Peyer's patch (tissue), 4 donors: Measurements from ENCODE around the gene NME4. TPM values are rescaled to one million over a fixed set of nuclear protein-coding genes. Genes with fewer than 3 reads are reported as not detected.
"Not testable (repeated sequence)": the region's sequence is repeated elsewhere in the genome, so short reads cannot be mapped to it uniquely, and the experiment has no call there.

Source experiments
- DNase-seq, 3 donors: peaks; one replicate each; pipeline ENCODE4 v3.0.0-alpha.2; 2017 to 2019
- H3K27ac ChIP-seq, 4 donors: fragments of 200-600 bp; sonication (generic); one replicate each; pipeline ENCODE4 v1.5.1; 2016 to 2019
- H3K27me3 ChIP-seq, 2 donors: fragments of 200-600 bp; sonication (generic); one replicate each; pipeline ENCODE4 v1.5.1; 2019
- H3K36me3 ChIP-seq, 3 donors: fragments of 200-600 bp; sonication (generic); one replicate each; pipeline ENCODE4 v1.5.1; 2016 to 2019
- H3K4me1 ChIP-seq, 4 donors: fragments of 200-600 bp; sonication (generic); one replicate each; pipeline ENCODE4 v1.5.1; 2016 to 2019
- H3K4me3 ChIP-seq, 4 donors: fragments of 200-600 bp; sonication (generic); 1 replicate in 3 of 4; 2 replicates in 1 of 4; pipeline ENCODE4 v1.5.1; 2016 to 2019; ENCODE audit warnings: mild to moderate bottlenecking in 1 of 4
- H3K9me3 ChIP-seq, 4 donors: fragments of 200-600 bp; sonication (generic); one replicate each; pipeline ENCODE4 v1.5.1; 2016 to 2019; ENCODE audit warnings: mild to moderate bottlenecking in 1 of 4
- CTCF ChIP-seq, 6 experiments: fragments of 450-650 bp in 4 of 6; fragments of 200-600 bp in 2 of 6; sonication (generic) in 1 of 6; IDR thresholded peaks; one replicate each; pipeline ENCODE4 v1.5.1; 2017 to 2019; ENCODE audit warnings: antibody characterized with exemption in 6 of 6, mild to moderate bottlenecking in 3 of 6, moderate library complexity in 1 of 6
- POLR2A ChIP-seq, 2 donors: fragments of 450-650 bp; IDR thresholded peaks; one replicate each; pipeline ENCODE4 v1.5.1; 2017; ENCODE audit warnings: antibody characterized with exemption in 2 of 2, mild to moderate bottlenecking in 2 of 2, moderate library complexity in 2 of 2
- total RNA-seq, 4 donors: library from RNA; depleted of rRNA; stranded (reverse); fragments of >200 nt; gene quantifications; one replicate each; pipeline ENCODE4 v1.1.0, GENCODE V29; 2016

Gene NME4
- total RNA-seq, 4 donors from 2014 or later, result 9.6 to 65.2 (median 29.5) TPM

GRCh38 chr16:405548-406506, 8.8 kb downstream of the NME4 start:
- no peak for DNase-seq
- Histone ChIP-seq H3K4me1 (peaks cover 0 to 12% (median 0%) of the 10 kb centered on the region in 4 donors), H3K36me3 (peaks cover 0 to 13% (median 0%) of the 10 kb centered on the region in 3 donors), H3K27me3 (no peaks in the 10 kb centered on the region), H3K27ac (no peak overlapping the region), H3K9me3 (no peaks in the 10 kb centered on the region), H3K4me3 (no peak overlapping the region)
- TF ChIP-seq CTCF (IDR thresholded peaks at IDR 0.05), result no peak
- TF ChIP-seq POLR2A (IDR thresholded peaks at IDR 0.05), result no peak

GRCh38 chr16:407253-407652, 10.3 kb downstream of the NME4 start:
- Histone ChIP-seq H3K27ac (no peak overlapping the region), H3K9me3 (no peaks in the 10 kb centered on the region), H3K4me1 (peaks cover 0 to 11% (median 0%) of the 10 kb centered on the region in 4 donors), H3K36me3 (peaks cover 0 to 27% (median 0%) of the 10 kb centered on the region in 3 donors), H3K4me3 (no peak overlapping the region), H3K27me3 (no peaks in the 10 kb centered on the region)
- TF ChIP-seq POLR2A (IDR thresholded peaks at IDR 0.05), result no peak
- no peak for TF ChIP-seq CTCF (IDR thresholded peaks at IDR 0.05)
- DNase-seq, result no peak

GRCh38 chr16:410516-411178, 13.6 kb downstream of the NME4 start:
- Histone ChIP-seq H3K27me3 (no peaks in the 10 kb centered on the region), H3K4me3 (no peak overlapping the region), H3K36me3 (peaks cover 0 to 28% (median 0%) of the 10 kb centered on the region in 3 donors), H3K27ac (no peak overlapping the region), H3K9me3 (no peaks in the 10 kb centered on the region), H3K4me1 (no peaks in the 10 kb centered on the region)
- no peak for DNase-seq
- no peak for TF ChIP-seq CTCF (IDR thresholded peaks at IDR 0.05)
- TF ChIP-seq POLR2A (IDR thresholded peaks at IDR 0.05), result no peak

- no peak overlapping the region for H3K27ac ChIP-seq
- no peak overlapping the region for H3K4me3 ChIP-seq
- no peak for TF ChIP-seq CTCF (IDR thresholded peaks at IDR 0.05)
- TF ChIP-seq POLR2A (IDR thresholded peaks at IDR 0.05), result no peak
- H3K4me1 ChIP-seq, result no peaks in the 10 kb centered on the region
- DNase-seq, result no peak
- peaks cover 0 to 28% (median 0%) of the 10 kb centered on the region in 3 donors for H3K36me3 ChIP-seq
- no peaks in the 10 kb centered on the region for H3K27me3 ChIP-seq
- no peaks in the 10 kb centered on the region for H3K9me3 ChIP-seq
Observed at GRCh38 chr16:411576-412265, 14.7 kb downstream of the NME4 start.

- Histone ChIP-seq H3K27ac (no peak overlapping the region), H3K36me3 (peaks cover 0 to 28% (median 0%) of the 10 kb centered on the region in 3 donors), H3K9me3 (no peaks in the 10 kb centered on the region), H3K27me3 (no peaks in the 10 kb centered on the region), H3K4me3 (no peak overlapping the region), H3K4me1 (no peaks in the 10 kb centered on the region)
- TF ChIP-seq CTCF (IDR thresholded peaks at IDR 0.05) (no peak), POLR2A (IDR thresholded peaks at IDR 0.05) (no peak)
- DNase-seq, result no peak
Observed at GRCh38 chr16:414395-415169, 17.6 kb downstream of the NME4 start.

DNA sequence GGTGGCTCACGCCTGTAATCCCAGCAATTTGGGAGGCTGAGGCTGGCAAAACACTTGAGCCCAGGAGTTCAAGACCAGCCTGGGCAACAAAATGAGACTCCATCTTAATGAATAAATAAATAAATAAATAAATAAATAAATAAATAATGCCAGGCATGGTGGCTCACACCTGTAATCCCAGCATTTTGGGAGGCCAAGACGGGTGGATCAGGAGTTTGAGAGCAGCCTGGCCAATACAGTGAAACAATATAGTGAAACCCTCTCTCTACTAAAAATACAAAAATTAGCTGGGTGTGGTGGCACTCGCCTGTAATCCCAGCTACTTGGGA, 18.1 kb downstream of the NME4 start:
- peaks cover 0 to 22% (median 0%) of the 10 kb centered on the region in 3 donors for H3K36me3 ChIP-seq
- H3K27ac ChIP-seq, H3K4me1 ChIP-seq, H3K27me3 ChIP-seq, H3K9me3 ChIP-seq, H3K4me3 ChIP-seq, DNase-seq: not testable (repeated sequence)

- H3K4me3 ChIP-seq, DNase-seq, H3K36me3 ChIP-seq, H3K27me3 ChIP-seq, H3K27ac ChIP-seq, H3K9me3 ChIP-seq: not testable (repeated sequence)
- peaks cover 0 to 18% (median 9%) of the 10 kb centered on the region in 4 donors for H3K4me1 ChIP-seq
Observed at GRCh38 chr16:422179-422578, 25.2 kb downstream of the NME4 start.
